ENCODE measurements around the gene SLC26A11.

Gene SLC26A11

GRCh38 chr17:80220054-80220735 is at the start of gene SLC26A11, which contains the start of gene SGSH:
SLC26A11 (plus strand) TSS chr17:80220427; CDS start chr17:80221561, 1,134 bp downstream.
SGSH (minus strand) TSS chr17:80220333; CDS start chr17:80220313, 20 bp downstream.
- peak within 1 kb of the TSS; percentile 88 for H3K4me3 ChIP-seq (replicated peaks; ENCODE audit: low read depth, low read length)
- DNase-seq (ENCODE audit: extremely low read depth, low read depth) = no peak
- TF ChIP-seq CTCF (IDR thresholded peaks at IDR 0.05; ENCODE audit: low read depth, low read length, missing control alignments) = no peak

GRCh38 chr17:80171681-80172080 is 48.5 kb upstream of the SLC26A11 start:
- TF ChIP-seq CTCF (IDR thresholded peaks at IDR 0.05; ENCODE audit: low read depth, low read length, missing control alignments) = no peak
- no peak overlapping the region for H3K4me3 ChIP-seq (replicated peaks; ENCODE audit: low read depth, low read length)
- DNase-seq (ENCODE audit: extremely low read depth, low read depth) = no peak

- TF ChIP-seq CTCF (IDR thresholded peaks at IDR 0.05; ENCODE audit: low read depth, low read length, missing control alignments) = no peak
- no peak overlapping the region for H3K4me3 ChIP-seq (replicated peaks; ENCODE audit: low read depth, low read length)
- DNase-seq (ENCODE audit: extremely low read depth, low read depth) = no peak
Measured at GRCh38 chr17:80173126-80173525, 47.1 kb upstream of the SLC26A11 start.

- TF ChIP-seq CTCF (IDR thresholded peaks at IDR 0.05; ENCODE audit: low read depth, low read length, missing control alignments) = no peak
- no peak overlapping the region for H3K4me3 ChIP-seq (replicated peaks; ENCODE audit: low read depth, low read length)
- DNase-seq (ENCODE audit: extremely low read depth, low read depth) = no peak
Measured at GRCh38 chr17:80173916-80174315, 46.3 kb upstream of the SLC26A11 start.

- no peak for TF ChIP-seq CTCF (IDR thresholded peaks at IDR 0.05; ENCODE audit: low read depth, low read length, missing control alignments)
- no peak overlapping the region for H3K4me3 ChIP-seq (replicated peaks; ENCODE audit: low read depth, low read length)
- DNase-seq (ENCODE audit: extremely low read depth, low read depth) = no peak
Measured at GRCh38 chr17:80176757-80177156, 43.5 kb upstream of the SLC26A11 start.

- DNase-seq (ENCODE audit: extremely low read depth, low read depth) = no peak
- TF ChIP-seq CTCF (IDR thresholded peaks at IDR 0.05; ENCODE audit: low read depth, low read length, missing control alignments) = no peak
- H3K4me3 ChIP-seq (replicated peaks; ENCODE audit: low read depth, low read length) = no peak overlapping the region
Measured at GRCh38 chr17:80177986-80178595, 42.1 kb upstream of the SLC26A11 start.
